GM19239 (cell line): ENCODE measurements around the gene BANP.
"Not testable (repeated sequence)": the region's sequence is repeated elsewhere in the genome, so short reads cannot be mapped to it uniquely, and the experiment has no call there.

ENCODE experiments used
- DNase-seq: peaks from one replicate; pipeline ENCODE4 v3.0.0; 2011; ENCODE audit warnings: low spot score; ENCODE audit not compliant: insufficient read length
- FAIRE-seq: peaks from 2 replicates; lab custom pipeline; 2011; peaks lifted over from hg19 to GRCh38; lab: Jason Lieb, UNC

The BANP gene

GRCh38 chr16:87986361-87986849, 35.2 kb downstream of the BANP start:
- not testable (repeated sequence) for DNase-seq

GRCh38 chr16:87988596-87988995, 37.4 kb downstream of the BANP start:
- DNase-seq, FAIRE-seq: not testable (repeated sequence)

More at GRCh38 chr16:87986361-87986849, 35.2 kb downstream of the BANP start:
- FAIRE-seq = not testable (repeated sequence)

GRCh38 chr16:87990254-87990653, 39.0 kb downstream of the BANP start:
- FAIRE-seq, DNase-seq: not testable (repeated sequence)

- not testable (repeated sequence) for DNase-seq, FAIRE-seq
These were observed 40.9 kb downstream of the BANP start for GRCh38 chr16:87992142-87992541.

- FAIRE-seq (no peak), DNase-seq (no peak)
These were observed 42.7 kb downstream of the BANP start for GRCh38 chr16:87993901-87994300.

- DNase-seq (no peak), FAIRE-seq (no peak)
These were observed 44.4 kb downstream of the BANP start for GRCh38 chr16:87995644-87996043.

GRCh38 chr16:87996962-87997880, 46.0 kb downstream of the BANP start:
- FAIRE-seq = no peak
- DNase-seq = no peak

GRCh38 chr16:87998184-87998793, 47.1 kb downstream of the BANP start:
- DNase-seq, FAIRE-seq: not testable (repeated sequence)

- not testable (repeated sequence) for FAIRE-seq, DNase-seq
These were observed 47.8 kb downstream of the BANP start for GRCh38 chr16:87998992-87999391.

GRCh38 chr16:88002211-88002610, 51.0 kb downstream of the BANP start:
- FAIRE-seq (no peak), DNase-seq (no peak)

GRCh38 chr16:88002749-88003148, 51.5 kb downstream of the BANP start:
- DNase-seq = no peak
- FAIRE-seq = no peak

GRCh38 chr16:88003316-88003715, 52.1 kb downstream of the BANP start:
- DNase-seq = no peak
- no peak for FAIRE-seq

GRCh38 chr16:88003736-88004135, 52.5 kb downstream of the BANP start:
- no peak for FAIRE-seq

GRCh38 chr16:88004391-88004790, 53.2 kb downstream of the BANP start:
- FAIRE-seq = no peak
- DNase-seq = no peak

More at GRCh38 chr16:88003736-88004135, 52.5 kb downstream of the BANP start:
- DNase-seq = no peak

- no peak for DNase-seq
- no peak for FAIRE-seq
These were observed 53.9 kb downstream of the BANP start for GRCh38 chr16:88005181-88005581.

GRCh38 chr16:88005968-88006367, 54.7 kb downstream of the BANP start:
- FAIRE-seq (no peak), DNase-seq (no peak)

GRCh38 chr16:88007321-88007731, 56.1 kb downstream of the BANP start:
- DNase-seq (no peak), FAIRE-seq (no peak)

- FAIRE-seq (no peak), DNase-seq (no peak)
These were observed 57.6 kb downstream of the BANP start for GRCh38 chr16:88008840-88009239.

- DNase-seq (no peak), FAIRE-seq (no peak)
These were observed 58.5 kb downstream of the BANP start for GRCh38 chr16:88009563-88010342.

- DNase-seq (no peak), FAIRE-seq (no peak)
These were observed 59.2 kb downstream of the BANP start for GRCh38 chr16:88010343-88010967.
